CD4-positive, alpha-beta T cell treated with Interleukin-6 at 100 ng/mL for 8 hours (primary cell): ENCODE results near the gene TMPRSS11F.

Experiments used
- DNase-seq: peaks from one replicate; pipeline ENCODE4 v3.0.0-alpha.2; 2020; ENCODE audit warnings: mixed read lengths, low spot score

Gene TMPRSS11F

DNA sequence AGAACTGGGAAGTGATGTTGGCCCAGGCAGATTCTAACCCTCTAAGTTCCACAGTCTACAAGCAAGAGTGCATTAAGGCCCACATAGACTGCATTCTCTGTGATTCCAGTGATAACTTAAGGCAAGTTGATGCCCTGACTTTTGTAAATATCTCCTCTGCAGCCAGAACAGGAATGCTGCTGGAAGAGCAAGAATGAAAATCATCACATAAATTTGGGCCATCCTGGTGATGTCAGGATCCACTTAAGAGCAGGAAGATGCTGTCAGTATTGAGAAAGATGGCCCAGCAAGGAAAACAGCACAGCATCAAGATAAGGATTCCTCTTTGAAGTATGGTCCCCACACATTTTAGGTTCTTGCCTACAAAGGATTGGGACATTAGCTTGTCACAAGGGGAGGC lies 52.4 kb downstream of the TMPRSS11F start:
- no peak for DNase-seq

DNA sequence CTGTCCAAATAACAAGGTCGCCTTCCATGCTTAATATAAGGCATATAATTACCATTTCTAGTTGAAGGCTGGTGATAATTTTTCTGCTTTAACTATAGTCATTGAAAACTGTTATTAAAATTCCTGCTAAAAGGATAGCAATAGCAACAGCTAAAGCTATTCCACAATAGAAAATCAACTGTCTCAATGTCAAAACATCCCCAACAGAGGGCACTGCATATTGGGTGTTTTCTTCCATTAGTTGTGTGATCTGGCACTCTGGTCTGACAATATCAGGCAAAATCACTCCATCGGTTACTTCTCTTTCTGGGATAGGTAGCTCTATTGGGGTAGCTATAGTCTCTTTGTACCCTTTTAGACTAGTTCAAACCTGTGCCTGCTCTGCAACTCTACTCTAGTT lies 53.5 kb downstream of the TMPRSS11F start:
- no peak for DNase-seq

DNA sequence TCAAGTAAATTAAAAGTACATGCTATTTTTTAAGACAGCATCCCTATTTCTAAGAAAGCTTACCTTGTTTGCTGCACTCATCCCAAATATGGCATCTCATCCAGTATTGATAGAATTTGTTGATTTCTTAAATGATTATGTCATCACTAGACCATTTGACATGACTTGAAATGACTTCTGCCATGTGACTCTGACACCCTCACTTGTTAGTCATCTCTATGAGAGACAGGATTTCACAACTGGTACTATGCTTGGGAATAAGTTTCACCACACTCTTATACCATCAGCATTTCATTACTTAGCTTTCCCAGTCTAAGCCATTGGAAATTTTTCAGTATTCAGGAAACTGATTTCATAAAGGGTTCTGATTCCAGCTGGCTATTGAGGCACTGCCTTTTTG lies 55.3 kb downstream of the TMPRSS11F start:
- no peak for DNase-seq

DNA sequence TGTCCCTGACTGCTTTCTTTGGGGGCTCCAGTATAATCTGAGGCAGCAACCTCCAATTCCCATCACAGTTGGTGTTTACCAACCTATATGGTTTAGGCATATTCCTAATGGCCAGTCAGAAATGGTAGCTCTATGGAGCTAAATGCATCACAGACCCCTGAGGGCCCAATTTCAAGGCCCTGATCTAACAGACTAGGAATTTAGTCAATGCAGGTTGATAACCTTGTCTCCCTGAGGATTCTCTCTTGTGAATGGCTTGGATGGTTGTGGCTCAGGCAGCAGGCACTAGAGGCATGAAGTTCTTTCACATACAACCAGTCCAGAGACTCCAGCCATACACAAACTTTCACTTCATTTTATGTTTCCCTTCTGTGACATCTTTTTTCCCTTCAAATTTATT lies 59.4 kb downstream of the TMPRSS11F start:
- DNase-seq, result no peak

DNA sequence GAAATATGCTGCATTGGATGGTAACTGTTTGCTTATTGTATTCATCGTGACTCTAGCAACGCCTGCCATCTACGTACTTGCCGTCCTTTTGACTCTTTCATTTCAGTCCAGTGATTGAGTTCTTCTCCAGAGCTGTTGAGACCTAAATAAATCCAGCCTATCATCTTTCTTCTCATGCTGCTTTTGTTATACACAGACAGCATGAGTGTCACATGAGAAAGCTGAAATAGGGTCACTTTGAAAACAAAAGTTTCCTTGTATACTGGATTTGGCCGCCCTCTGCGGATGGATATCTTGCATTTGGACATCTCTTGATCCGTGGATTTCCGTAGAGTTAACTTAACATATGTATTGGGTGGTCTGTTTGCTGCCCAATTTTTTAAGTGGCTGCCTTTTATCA lies 67.2 kb downstream of the TMPRSS11F start:
- DNase-seq, result no peak

DNA sequence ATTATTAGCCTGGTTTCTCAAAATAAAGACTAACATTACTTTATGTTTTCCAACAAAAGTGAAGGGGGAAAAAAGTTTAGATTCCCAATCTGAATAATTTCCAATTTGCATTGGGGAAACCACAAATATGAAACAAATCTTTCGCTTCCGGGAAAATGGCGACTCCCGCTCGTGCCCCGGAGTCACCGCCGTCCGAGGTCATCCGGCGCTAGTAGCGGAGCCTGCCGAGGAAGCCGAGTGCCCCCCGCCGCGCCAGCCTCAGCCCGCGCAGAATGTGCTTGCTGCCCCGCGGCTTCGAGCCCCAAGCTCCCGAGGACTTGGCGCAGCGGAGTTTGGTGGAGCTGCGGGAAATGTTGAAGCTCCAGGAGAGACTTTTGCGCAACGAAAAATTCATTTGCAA lies 91.4 kb downstream of the TMPRSS11F start:
- DNase-seq, result no peak

DNA sequence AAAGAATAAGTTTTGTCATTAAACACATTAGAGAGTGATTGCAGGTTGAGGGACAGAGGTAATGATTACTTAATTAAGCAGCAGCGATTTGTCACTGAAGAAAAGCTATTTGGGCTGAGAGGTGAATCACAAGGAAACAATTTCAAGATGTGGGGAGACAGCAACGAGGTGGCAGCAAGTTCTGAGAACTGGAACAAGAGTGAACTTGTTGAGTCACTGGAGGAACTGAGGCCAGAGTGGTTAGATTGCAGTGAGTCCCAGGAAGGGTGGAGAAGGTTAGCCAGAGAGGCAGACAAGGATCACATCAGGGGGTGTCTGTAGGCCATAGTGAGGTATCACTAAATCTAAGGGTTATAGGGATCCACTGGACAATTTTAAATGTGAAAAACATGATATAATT lies 108.5 kb downstream of the TMPRSS11F start:
- DNase-seq, result no peak

DNA sequence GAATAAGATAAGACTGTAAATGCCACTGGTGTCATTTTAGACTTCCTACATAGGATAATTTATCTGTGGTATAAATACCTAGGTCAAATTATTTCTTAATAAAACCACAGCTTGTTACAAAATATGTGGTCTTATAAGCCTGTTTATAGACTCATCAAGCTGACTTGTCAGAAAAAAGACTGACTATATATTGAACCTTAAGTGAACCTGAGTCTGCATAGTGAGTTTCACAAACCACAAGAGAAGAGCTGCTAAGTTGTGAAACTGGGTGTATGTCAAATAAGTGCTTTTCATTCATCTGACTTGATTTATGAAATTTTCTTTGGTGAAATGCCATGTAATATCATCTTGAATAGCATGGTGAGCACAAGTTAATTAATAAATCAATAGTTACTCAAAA lies 118.0 kb downstream of the TMPRSS11F start:
- no peak for DNase-seq
